ENCODE measurements around the gene SLC6A3.
A peak's percentile ranks its signal among the peaks of the same experiment; 100 is the strongest.

The SLC6A3 gene

DNA sequence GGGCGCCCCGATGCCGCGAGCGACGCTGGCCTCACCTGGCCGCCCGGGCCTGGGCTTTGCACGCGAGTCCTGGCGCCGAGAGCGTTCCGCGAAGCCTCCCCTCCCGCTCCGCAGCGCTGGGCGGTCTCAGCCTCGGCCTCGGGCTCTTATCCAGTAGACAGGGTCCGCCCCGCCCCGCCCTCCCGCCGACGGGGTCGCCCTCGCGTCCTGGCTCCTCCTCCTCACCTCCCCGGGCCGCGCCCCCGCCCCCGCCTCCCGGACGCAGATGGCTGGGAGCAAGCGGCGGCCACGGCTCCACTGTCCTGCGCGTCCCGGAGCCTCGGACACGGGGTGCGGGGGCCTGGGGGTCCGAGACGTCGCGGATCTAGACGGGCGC is at the start of gene SLC6A3:
SLC6A3 (minus strand) TSS at position 128 of the 376 bp plus-strand sequence. CDS start 2,243 bp downstream, outside the sequence.
- FAIRE-seq = no peak
- no peak for DNase-seq (ENCODE audit: extremely low spot score, insufficient read length, low read depth)

DNA sequence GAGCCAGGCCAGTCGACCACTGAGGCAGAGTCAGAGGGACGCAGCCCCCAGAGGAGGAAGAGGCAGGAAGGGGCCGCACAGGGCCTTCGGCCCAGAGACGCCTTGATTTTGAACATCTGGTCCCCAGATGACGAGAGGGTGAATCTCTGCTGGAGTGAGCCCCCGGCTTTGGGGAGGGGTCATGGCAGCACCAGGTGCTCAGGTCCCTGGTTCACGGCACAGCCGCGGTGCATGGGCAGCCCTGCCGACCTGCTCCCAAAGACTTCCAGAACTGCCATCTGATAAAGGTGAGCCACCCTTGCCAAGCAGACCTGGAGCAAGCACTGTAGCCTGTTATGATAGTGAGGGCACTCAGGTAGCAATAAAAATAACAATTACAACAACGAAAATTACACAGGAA is 48.7 kb upstream of the SLC6A3 start:
- DNase-seq (ENCODE audit: extremely low spot score, insufficient read length, low read depth) (no peak), FAIRE-seq (no peak)

DNA sequence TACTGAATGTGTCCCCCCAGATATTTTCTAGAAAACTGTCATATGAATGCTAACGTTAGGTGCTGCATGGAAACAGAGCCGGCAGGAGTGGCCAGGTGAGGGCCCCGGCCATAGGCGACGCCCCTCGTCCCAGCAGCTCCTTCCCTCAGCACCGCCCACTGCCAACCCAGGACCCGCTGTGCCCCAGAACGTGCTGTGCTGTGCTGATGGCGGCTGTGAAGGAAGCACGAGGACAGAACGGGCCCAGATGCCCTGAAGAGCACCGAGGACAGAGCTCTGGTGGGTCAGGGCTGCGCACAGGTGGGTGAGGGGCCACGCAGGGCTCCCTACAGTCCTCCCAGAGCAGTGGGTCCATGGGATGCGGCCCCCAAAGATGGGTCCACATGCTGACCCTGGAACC is 48.2 kb upstream of the SLC6A3 start:
- FAIRE-seq = no peak
- DNase-seq (ENCODE audit: extremely low spot score, insufficient read length, low read depth) = no peak

DNA sequence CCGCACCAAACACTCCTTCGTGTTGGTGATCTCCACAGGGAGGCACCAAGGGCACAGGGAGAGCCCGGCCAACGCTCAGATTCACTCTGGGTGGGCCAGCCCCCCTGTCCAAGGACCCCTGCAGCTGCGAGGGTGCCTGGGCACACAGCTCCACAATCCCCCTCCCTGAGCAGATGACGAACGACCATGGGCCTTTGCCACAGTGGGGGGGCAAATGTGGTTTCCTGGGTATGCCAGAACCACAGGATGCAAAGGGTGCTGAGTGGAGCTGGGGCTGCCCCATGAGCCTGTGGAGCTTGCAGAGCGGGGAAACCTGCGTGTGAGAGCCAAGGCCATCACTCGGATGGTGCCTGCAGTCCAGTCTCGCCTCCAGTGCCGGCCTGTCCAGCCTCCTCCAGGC is 47.5 kb upstream of the SLC6A3 start:
- no peak for FAIRE-seq
- DNase-seq (ENCODE audit: extremely low spot score, insufficient read length, low read depth) = no peak

DNA sequence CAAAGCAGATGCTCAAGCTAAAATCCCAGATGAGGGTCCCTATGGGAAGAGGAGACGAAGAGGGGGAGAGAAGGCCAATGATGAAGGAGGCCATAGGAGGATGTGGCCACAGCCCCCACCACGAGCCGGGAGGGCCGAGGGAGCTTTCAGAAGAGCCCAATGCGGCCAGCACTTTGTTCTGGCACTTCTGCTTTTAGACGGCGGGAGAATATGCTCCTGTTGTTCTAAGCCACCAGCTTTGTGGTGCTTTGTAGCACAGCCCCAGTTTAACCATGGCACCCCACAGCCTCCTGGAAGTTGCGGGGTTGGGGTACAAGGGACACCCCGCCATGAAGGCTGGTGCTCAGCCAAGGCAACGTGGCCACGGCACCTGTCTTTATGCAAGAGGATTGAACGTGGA is 45.1 kb upstream of the SLC6A3 start:
- peak; percentile 24 for FAIRE-seq
- no peak for DNase-seq (ENCODE audit: extremely low spot score, insufficient read length, low read depth)

DNA sequence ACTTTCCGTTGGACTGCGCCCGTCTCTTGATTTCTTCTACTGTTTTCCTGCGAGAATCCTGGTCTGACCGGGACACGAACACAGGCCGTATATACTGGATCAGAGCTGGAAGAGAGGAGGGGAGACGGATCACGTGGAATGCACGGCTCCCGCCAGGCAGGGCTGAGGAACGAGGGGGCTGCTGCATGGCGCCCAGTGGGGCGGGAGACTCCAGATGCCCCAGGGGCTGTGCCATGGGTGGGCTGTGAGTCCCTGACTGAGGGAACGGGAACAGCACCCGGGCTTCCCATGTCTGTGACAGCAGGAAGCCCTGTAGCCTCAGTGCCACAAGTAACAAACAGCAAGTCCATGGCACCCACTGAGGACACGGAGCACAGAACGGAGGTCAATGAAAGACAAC is 44.5 kb upstream of the SLC6A3 start:
- peak; percentile 15 for FAIRE-seq
- no peak for DNase-seq (ENCODE audit: extremely low spot score, insufficient read length, low read depth)

DNA sequence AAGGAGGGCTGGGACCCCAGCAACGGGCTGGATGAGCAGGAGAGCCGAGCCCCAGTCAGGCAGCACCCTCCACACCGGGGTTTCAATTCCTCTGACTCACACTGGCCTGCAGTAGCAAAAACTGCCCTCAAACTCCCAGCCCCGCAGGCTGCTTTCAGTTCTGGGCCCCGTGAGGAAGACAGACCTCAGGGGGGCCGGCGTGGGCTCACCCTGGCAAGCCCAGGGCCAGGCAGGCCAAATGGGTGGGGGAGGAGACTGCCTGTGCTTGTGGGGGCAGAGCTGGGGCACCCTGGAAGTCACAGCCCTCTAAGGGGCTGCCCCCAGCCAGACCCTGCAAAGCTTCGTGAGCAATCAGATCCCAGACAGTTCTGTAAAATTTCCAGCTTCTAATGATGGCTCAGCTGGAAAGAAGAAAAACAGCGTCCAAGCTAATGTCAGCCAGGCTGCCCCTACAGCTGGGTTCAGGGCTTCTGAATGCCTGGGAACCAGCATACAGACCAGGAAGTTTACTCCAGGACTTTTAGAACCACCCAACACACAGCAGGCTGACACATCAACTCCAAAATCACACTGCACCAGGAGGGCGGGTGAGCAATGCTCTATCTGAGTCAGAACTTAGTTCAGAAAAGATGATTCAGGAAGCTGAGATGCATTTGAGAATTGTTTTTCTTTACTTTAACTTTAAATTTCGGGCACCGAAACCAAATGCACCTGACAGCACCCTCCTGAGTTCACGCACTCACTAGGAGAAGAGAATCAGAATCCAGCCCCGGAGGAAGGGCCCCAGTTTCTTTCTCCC is 43.8 kb upstream of the SLC6A3 start:
- FAIRE-seq (peak; percentile 87), DNase-seq (ENCODE audit: extremely low spot score, insufficient read length, low read depth) (no peak)

DNA sequence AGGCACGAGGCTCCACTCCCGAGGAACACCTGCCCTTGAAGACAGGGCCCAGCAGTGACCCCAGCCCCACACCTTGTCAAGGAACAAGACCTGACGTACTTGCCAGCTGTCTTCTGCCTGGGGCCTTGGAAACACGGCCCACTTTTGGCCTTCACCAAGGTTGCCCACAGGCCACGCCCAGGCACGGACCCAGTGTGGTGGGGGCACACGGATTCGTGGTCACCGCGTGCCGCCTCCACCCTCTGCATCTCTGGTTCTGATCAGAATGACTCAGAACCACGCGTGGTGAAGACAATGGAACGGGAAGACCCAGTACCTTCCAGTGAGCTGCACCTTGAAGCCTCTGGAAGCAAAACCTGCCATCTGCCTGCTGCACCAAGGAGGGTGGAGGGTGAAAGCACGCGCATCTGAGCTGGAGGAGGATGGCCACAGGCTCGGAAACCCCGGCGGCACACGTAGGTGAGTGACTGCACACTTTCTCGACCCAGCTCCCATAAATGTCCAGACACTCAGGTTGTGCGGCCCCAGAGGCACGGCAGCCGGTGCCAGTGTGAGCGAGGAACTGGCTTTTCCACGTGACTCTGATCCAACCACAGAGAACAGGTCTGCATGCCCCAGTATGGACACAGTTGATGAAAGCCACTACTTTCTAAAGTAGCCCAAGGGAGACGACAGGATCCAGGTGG is 42.0 kb upstream of the SLC6A3 start:
- no peak for FAIRE-seq
- no peak for DNase-seq (ENCODE audit: extremely low spot score, insufficient read length, low read depth)

DNA sequence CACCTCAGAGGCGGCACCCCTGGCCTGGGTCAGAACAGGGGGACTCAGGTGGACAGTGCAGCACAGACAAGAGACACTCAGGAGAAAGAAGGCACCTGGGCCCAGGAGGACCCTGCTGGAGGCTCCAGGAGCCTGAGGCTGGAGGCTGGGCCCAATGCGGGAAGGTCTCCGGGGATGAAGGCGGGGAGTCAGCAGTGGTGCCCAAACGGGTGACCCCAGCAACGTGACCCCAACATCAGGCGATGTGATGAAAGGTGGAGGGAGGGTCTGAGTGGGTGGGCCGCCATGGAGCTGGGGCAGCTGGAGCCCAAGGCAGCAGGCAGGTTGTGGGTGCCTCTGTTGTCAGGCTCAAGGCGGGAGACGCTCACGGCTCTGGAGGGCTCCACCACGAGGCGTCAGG is 41.0 kb upstream of the SLC6A3 start:
- FAIRE-seq (no peak), DNase-seq (ENCODE audit: extremely low spot score, insufficient read length, low read depth) (no peak)

DNA sequence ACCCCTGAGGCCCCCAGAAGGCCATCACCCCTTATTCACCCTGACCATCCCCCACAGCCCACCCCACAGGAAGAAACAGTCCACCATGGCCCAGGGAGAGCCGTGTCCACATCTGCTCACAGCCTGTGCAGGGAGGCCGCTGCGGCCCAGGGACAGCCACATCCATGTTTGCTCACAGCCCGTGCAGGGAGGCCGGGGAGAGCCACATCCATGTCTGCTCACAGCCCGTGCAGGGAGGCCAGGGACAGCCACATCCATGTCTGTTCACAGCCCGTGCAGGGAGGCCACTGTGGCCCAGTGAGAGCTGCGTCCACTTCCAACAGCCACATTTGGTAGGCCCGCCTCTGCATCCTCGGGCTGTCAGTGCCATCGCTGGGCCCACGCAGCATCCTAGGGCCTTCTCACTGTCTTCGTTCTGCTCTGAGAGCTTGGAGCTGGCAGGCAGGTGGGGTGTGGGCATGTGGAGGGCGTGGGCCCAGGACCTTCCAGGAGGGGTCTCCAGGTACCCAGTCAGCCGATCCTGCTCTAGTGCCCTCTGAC is 40.4 kb upstream of the SLC6A3 start:
- FAIRE-seq (no peak), DNase-seq (ENCODE audit: extremely low spot score, insufficient read length, low read depth) (no peak)

DNA sequence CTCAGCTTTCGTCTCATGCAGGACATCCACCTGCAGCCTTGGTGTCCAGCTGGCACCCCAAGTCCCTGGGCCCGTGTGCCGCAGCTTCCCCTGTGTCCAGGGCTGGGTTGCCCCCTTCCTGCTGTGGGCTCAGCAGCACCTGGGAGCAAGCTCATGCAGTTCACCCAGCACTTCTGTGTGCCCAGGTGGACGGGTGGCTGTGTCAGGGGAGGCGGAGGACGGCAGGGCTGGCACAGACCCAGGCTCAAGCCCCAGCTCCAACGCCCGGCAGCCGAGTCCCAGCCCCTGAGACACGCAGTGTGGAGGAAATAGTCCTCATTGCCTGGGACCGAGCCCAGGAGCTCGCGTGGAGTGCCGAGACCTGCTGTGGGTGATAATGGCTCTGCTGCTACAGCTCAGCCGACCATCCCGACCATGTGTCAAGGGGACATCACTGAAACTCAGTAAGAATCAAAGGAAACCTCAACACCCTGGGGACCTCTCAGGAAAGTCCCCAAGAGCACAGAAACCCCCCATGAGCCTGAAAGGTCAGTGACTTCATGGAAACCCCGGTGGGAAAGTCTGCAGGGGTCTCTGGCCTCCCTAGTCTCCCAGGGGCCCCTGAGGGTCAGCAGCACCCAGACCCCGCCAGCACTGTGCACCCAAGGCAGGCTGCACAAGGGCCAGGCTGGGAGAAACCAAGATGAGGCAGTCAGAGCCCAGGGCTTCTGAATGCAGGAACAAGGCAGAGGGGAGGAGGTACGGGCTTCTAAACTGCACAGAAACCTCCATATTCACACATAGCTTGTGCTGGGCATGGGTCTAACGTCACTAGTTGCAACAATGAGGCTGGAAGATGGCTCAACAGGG is 39.7 kb upstream of the SLC6A3 start:
- peak; percentile 91 for FAIRE-seq
- DNase-seq (ENCODE audit: extremely low spot score, insufficient read length, low read depth) = peak; percentile 70

DNA sequence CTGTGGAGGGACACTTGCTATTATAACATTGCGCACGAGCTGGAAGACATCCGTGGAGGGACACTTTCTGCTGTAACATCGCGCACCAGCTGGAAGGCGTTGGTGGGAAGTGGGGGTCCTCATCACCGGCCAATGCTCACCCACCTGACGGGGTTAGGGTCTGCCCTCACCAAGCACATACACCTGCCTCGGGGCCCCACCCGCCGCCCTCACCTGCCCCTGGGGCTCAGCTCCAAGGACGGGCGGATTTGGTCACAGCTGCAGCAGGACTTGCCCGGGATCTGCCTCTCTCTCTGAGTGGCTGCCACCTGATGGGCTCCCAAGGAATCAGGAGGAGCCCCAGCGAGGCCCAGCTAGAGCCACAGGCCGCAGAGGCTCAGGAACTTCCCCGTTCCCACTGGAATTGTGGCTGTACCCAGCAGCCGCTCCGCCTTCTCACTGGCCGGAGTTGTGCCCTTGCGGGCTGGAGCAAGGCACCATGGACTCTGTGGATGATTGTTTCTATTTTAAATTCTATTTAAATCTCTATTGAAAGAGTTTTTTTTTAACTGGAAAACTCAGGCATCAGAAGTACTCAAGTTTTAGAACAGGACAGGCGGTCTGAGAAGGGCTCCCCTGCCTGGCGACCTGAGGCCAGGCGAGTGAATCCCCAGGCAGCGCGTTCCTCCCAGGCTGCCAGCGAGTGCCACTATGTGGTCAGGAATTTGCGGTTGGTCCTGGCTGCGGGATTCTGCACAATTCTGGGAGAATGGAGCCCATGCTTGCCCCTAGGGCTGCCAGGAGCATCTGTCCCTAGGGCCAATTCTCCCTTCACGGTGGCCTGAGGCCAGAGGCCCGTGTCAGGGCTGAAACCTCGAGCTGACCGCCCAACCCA is 38.9 kb upstream of the SLC6A3 start:
- FAIRE-seq (no peak), DNase-seq (ENCODE audit: extremely low spot score, insufficient read length, low read depth) (no peak)

DNA sequence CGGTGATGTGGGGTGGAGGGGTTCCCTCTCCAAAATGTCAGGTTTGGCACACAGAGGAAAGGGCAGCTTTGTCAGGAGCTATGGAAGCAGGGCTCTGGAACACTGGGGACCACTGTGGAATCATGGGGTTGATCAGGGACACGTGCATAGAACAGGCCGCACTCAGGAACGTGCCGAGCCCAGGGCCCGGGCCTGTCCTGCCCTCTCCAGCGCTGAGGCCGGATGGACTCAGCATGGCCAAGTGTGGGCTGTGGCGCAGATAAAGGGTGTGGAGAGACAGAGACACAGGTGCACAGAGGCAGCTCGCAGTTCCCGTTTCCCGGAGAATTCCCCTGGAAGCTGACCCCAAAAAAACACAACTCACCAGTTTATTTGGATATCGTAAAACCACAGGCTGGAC is 37.8 kb upstream of the SLC6A3 start:
- FAIRE-seq (no peak), DNase-seq (ENCODE audit: extremely low spot score, insufficient read length, low read depth) (no peak)

DNA sequence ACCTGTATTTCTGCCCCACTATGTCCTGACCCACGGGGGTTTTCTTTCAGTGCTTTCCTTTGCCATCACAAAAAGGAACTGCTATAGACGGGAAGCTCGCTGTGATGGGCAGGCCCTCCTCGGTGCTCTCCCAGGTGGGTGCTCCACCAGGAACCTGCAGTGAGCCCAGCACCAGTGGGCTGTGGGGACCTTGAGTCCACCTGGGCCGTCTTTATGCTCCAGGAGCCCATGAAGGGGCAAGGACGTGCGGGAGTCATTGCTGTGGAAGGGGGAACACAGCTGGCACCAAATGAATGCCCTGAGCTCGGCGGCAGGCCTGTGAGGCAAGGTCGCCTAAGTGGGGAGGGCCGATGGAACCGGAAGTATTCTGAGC is 36.7 kb upstream of the SLC6A3 start:
- DNase-seq (ENCODE audit: extremely low spot score, insufficient read length, low read depth) = no peak
- no peak for FAIRE-seq

DNA sequence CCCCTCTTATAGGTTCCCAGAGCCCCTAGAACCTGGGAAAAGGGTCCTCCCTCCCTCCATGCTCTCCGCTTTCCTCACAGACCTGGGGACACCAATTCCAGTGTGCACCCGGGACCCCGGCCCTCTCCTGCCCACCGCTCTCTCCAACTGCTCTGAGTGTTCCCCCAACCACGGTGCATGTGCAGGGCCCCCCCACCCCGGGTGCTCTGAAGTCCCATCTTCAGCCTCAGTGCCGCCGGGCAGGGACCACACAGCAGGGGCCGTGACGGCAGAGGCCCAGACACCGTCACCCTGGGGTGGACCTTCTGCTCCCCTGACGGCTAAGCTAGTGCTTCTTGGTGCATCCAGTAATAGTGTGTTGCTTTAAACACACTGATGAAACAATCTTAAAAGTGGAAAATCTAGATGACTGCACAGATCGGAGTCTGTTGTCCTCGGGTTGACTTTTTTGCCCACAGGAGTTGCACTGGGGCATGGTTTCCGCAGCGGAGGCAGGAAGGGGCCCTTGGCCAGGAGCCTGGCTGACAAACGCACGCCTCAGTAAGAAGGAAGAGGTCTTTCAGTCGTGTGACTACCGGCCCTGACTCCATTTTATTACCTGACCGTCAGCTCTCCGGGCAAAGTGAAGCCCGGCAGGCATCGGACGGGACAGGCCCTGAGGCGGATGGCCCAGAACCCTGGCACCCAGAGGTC is 36.2 kb upstream of the SLC6A3 start:
- FAIRE-seq = no peak
- no peak for DNase-seq (ENCODE audit: extremely low spot score, insufficient read length, low read depth)

DNA sequence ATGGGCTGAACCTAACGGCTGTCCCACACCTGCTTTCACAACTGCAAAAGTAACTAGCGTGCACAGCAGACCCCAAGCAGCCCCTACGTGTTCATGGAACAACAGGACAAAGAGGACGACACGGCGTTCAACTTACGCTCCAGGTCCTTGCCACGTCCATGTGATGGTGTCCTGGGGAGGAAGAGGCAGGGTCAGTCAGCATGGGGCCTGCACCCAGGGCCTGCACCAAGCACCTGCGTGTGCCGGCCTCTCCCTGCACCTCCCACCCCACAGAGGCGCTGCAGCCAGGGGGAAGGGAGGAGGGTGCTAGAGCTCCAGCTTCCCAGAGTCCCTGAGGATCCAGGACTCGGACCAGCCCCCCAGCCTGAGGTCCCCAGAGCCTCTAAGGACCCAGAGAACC is 35.6 kb upstream of the SLC6A3 start:
- peak; percentile 50 for FAIRE-seq
- no peak for DNase-seq (ENCODE audit: extremely low spot score, insufficient read length, low read depth)

DNA sequence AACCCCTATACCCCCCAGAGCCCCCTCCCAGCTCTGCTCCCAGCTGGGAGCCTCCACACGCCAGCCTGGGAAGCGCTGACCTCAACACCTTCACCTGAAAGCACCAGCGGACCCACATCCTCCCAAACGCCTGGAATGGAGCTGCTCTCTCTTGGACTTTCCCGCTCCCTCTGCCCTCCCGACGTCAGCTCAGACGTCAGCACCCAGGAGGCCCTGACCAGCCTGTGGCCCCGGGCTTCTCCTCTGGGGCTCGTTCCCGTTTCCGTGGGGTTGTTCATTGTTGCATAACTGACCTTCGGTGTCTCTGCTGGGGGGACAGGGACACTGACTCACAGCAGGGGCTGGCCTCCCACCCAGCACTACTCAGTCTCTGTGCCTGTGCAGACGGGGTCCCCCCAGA is 35.0 kb upstream of the SLC6A3 start:
- no peak for FAIRE-seq
- DNase-seq (ENCODE audit: extremely low spot score, insufficient read length, low read depth) = no peak

DNA sequence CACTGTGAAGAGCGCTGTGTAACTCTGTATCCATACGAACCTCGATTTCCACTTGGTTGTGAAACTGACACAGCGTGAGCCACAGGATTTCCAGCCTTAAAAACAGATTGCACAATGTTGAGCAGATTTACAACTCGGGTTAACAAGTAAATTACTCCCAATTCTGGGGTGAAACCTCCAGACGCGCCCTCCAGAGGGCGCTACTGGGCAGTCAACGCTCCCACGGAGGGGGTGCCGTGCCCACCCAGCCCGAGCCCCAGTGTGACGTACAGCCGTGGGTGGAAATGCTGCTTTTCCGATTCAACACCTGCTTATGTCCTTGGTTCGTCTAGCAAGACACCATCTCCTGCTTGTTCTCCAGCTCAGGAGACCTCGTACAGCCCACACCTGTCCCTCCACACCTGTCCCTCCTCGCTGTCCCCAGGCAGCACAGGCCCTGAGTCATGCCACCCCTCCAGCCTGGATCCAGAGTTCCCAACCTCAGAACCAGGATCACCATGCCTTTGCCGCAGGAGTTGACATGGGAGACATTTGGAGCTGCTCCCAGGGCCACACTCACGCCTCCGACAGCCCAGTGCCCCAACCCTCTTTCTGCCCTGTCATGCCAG is 34.4 kb upstream of the SLC6A3 start:
- no peak for DNase-seq (ENCODE audit: extremely low spot score, insufficient read length, low read depth)
- peak; percentile 63 for FAIRE-seq

DNA sequence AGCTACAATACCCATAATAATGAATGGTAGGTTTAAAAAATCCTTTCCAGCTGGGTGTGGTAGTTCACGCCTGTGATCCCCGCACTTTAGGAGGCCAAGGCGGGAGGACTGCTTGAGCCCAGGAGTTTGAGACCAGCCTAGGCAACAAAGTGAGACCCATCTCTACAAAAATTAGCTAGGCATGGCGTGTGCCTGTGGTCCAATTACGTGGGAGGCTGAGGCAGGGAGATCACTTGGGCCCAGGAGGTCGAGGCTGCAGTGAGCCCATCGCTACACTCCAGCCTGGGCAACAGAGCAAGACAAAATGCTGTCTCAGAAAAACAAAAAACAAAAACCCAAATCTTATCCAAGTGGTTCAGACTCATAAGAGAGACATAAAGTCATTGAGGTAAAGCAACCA is 33.8 kb upstream of the SLC6A3 start:
- FAIRE-seq (no peak), DNase-seq (ENCODE audit: extremely low spot score, insufficient read length, low read depth) (no peak)

Data from GM18507 (cell line).